ENCODE measurements around the gene WDR20. TPM values are rescaled to one million over a fixed set of nuclear protein-coding genes. Genes with fewer than 3 reads are reported as not detected.

WDR20 gene
- total RNA-seq, 1 experiment from 2014 or later, result 25.6 TPM

DNA sequence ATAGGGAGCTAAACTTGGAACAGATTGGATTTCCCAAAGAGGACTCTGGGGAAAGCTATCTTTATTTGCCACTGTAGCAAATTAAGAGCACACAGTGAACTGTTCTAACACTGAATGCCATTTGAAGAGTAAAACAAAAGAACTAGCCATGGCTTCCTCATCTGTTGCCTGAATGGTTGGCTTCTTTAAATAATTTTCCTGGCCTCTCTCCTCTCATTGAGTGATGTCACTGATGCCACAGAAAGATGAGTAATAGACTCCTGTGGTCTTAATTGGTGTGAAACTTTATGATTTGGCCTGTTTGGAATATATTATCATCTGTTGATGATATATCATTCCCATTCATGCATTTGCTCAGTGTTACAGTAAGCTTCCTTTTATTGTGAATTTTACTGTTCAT, 42.5 kb downstream of the WDR20 start:
- peaks cover 29% of the 10 kb centered on the region for H3K4me1 Mint-ChIP-seq
- POLR2A ChIA-PET, result no interaction called here
- ATAC-seq, result no peak

DNA sequence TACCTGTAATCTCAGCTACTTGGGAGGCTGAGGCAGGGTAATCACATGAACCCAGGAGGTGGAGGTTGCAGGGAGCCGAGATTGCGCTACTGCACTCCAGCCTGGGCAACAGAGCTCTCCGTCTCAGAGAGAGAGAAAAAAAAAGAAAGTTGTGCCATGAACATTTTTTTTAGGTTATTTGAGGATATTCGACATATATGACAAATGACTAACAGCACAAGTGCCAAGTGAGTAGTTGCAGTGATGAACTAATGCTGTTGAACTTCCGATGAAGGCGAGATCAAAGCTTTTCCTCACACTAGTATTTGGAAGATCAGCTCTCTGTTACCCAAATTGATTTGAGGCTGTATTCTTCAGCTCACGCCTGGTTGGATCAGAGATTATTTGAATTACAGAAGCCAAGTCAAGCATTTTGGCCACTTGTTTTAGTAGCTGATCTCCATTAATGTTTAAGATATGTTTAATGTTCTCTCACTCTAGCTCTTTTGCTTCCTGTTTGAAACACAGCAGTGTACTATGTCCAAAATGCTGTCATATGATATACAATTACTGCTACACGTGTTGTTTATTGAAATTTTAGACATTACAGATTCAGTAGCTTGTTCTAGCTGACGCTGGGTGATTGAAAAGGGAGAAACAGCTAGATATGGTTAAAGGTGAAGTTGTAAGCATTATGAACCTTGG, 43.4 kb downstream of the WDR20 start:
- TF ChIP-seq JAZF1 (CRISPR knock-in tag; IDR thresholded peaks at IDR 0.05), result no peak
- no peak for TF ChIP-seq OVOL2 (CRISPR knock-in tag; IDR thresholded peaks at IDR 0.05; ENCODE audit: borderline replicate concordance)
- TF ChIP-seq HMGA2 (CRISPR knock-in tag; IDR thresholded peaks at IDR 0.05), result no peak
- TF ChIP-seq ZNF396 (CRISPR knock-in tag; IDR thresholded peaks at IDR 0.05; ENCODE audit: borderline replicate concordance), result no peak
- TF ChIP-seq, protein P1, sequence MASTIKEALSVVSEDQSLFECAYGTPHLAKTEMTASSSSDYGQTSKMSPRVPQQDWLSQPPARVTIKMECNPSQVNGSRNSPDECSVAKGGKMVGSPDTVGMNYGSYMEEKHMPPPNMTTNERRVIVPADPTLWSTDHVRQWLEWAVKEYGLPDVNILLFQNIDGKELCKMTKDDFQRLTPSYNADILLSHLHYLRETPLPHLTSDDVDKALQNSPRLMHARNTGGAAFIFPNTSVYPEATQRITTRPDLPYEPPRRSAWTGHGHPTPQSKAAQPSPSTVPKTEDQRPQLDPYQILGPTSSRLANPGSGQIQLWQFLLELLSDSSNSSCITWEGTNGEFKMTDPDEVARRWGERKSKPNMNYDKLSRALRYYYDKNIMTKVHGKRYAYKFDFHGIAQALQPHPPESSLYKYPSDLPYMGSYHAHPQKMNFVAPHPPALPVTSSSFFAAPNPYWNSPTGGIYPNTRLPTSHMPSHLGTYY (CRISPR knock-in tag; IDR thresholded peaks at IDR 0.05), result no peak
- TF ChIP-seq, protein P2, sequence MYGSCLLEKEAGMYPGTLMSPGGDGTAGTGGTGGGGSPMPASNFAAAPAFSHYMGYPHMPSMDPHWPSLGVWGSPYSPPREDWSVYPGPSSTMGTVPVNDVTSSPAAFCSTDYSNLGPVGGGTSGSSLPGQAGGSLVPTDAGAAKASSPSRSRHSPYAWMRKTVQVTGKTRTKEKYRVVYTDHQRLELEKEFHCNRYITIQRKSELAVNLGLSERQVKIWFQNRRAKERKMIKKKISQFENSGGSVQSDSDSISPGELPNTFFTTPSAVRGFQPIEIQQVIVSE (CRISPR knock-in tag; IDR thresholded peaks at IDR 0.05; ENCODE audit: borderline replicate concordance), result no peak
- TF ChIP-seq, protein P3, sequence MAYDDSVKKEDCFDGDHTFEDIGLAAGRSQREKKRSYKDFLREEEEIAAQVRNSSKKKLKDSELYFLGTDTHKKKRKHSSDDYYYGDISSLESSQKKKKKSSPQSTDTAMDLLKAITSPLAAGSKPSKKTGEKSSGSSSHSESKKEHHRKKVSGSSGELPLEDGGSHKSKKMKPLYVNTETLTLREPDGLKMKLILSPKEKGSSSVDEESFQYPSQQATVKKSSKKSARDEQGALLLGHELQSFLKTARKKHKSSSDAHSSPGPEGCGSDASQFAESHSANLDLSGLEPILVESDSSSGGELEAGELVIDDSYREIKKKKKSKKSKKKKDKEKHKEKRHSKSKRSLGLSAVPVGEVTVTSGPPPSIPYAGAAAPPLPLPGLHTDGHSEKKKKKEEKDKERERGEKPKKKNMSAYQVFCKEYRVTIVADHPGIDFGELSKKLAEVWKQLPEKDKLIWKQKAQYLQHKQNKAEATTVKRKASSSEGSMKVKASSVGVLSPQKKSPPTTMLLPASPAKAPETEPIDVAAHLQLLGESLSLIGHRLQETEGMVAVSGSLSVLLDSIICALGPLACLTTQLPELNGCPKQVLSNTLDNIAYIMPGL (CRISPR knock-in tag; IDR thresholded peaks at IDR 0.05), result no peak
- no peak for TF ChIP-seq ZNF232 (CRISPR knock-in tag; IDR thresholded peaks at IDR 0.05)
- TF ChIP-seq, protein P4, sequence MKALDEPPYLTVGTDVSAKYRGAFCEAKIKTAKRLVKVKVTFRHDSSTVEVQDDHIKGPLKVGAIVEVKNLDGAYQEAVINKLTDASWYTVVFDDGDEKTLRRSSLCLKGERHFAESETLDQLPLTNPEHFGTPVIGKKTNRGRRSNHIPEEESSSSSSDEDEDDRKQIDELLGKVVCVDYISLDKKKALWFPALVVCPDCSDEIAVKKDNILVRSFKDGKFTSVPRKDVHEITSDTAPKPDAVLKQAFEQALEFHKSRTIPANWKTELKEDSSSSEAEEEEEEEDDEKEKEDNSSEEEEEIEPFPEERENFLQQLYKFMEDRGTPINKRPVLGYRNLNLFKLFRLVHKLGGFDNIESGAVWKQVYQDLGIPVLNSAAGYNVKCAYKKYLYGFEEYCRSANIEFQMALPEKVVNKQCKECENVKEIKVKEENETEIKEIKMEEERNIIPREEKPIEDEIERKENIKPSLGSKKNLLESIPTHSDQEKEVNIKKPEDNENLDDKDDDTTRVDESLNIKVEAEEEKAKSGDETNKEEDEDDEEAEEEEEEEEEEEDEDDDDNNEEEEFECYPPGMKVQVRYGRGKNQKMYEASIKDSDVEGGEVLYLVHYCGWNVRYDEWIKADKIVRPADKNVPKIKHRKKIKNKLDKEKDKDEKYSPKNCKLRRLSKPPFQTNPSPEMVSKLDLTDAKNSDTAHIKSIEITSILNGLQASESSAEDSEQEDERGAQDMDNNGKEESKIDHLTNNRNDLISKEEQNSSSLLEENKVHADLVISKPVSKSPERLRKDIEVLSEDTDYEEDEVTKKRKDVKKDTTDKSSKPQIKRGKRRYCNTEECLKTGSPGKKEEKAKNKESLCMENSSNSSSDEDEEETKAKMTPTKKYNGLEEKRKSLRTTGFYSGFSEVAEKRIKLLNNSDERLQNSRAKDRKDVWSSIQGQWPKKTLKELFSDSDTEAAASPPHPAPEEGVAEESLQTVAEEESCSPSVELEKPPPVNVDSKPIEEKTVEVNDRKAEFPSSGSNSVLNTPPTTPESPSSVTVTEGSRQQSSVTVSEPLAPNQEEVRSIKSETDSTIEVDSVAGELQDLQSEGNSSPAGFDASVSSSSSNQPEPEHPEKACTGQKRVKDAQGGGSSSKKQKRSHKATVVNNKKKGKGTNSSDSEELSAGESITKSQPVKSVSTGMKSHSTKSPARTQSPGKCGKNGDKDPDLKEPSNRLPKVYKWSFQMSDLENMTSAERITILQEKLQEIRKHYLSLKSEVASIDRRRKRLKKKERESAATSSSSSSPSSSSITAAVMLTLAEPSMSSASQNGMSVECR (CRISPR knock-in tag; IDR thresholded peaks at IDR 0.05; ENCODE audit: borderline replicate concordance), result no peak
- TF ChIP-seq, protein P5, sequence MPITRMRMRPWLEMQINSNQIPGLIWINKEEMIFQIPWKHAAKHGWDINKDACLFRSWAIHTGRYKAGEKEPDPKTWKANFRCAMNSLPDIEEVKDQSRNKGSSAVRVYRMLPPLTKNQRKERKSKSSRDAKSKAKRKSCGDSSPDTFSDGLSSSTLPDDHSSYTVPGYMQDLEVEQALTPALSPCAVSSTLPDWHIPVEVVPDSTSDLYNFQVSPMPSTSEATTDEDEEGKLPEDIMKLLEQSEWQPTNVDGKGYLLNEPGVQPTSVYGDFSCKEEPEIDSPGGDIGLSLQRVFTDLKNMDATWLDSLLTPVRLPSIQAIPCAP (CRISPR knock-in tag; IDR thresholded peaks at IDR 0.05), result no peak
- TF ChIP-seq NR2C2 (CRISPR knock-in tag; IDR thresholded peaks at IDR 0.05), result no peak
- Mint-ChIP-seq H3K4me1 (peaks cover 36% of the 10 kb centered on the region), H3K4me3 (no peak overlapping the region), H3K27ac (peak overlapping the region; percentile 54; the same call in 1 of the 2 replicates), H3K36me3 (no peaks in the 10 kb centered on the region), H3K27me3 (ENCODE audit: low read depth) (no peaks in the 10 kb centered on the region), H3K9me3 (no peaks in the 10 kb centered on the region)
- DNase-seq (ENCODE audit: low spot score) (no peak), ATAC-seq (no peak)
- POLR2A ChIA-PET, result interaction anchor here (0.8 kb wide), 1 partner anchor 152 kb away, joined by 3 read pairs; no protein-coding TSS in a partner anchor
- CTCF ChIA-PET, result interaction anchor here (0.5 to 2.1 kb wide), 4 partner anchors 30 to 131 kb away, joined by 3 to 5 read pairs (median 4); no protein-coding TSS in a partner anchor

More for the DNA sequence above, 42.5 kb downstream of the WDR20 start:
- Mint-ChIP-seq H3K36me3 (no peaks in the 10 kb centered on the region), H3K9me3 (no peaks in the 10 kb centered on the region), H3K4me3 (no peak overlapping the region), H3K27ac (no peak overlapping the region), H3K27me3 (ENCODE audit: low read depth) (no peaks in the 10 kb centered on the region)
- CTCF ChIA-PET, result interaction anchor here (1.0 to 2.1 kb wide), 4 partner anchors 29 to 132 kb away, joined by 3 to 5 read pairs (median 4); no protein-coding TSS in a partner anchor
- no peak for TF ChIP-seq TEAD1 (CRISPR knock-in tag; IDR thresholded peaks at IDR 0.05)
- TF ChIP-seq, protein P6, sequence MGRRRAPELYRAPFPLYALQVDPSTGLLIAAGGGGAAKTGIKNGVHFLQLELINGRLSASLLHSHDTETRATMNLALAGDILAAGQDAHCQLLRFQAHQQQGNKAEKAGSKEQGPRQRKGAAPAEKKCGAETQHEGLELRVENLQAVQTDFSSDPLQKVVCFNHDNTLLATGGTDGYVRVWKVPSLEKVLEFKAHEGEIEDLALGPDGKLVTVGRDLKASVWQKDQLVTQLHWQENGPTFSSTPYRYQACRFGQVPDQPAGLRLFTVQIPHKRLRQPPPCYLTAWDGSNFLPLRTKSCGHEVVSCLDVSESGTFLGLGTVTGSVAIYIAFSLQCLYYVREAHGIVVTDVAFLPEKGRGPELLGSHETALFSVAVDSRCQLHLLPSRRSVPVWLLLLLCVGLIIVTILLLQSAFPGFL (CRISPR knock-in tag; IDR thresholded peaks at IDR 0.05; ENCODE audit: borderline replicate concordance), result no peak
- TF ChIP-seq, protein P7, sequence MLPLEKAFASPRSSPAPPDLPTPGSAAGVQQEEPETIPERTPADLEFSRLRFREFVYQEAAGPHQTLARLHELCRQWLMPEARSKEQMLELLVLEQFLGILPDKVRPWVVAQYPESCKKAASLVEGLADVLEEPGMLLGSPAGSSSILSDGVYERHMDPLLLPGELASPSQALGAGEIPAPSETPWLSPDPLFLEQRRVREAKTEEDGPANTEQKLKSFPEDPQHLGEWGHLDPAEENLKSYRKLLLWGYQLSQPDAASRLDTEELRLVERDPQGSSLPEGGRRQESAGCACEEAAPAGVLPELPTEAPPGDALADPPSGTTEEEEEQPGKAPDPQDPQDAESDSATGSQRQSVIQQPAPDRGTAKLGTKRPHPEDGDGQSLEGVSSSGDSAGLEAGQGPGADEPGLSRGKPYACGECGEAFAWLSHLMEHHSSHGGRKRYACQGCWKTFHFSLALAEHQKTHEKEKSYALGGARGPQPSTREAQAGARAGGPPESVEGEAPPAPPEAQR (CRISPR knock-in tag; IDR thresholded peaks at IDR 0.05), result no peak
- DNase-seq (ENCODE audit: low spot score), result no peak

All from WTC11 (cell line).